OCI-LY1 (cell line): ENCODE data around the gene EIF2S3.

Source experiments
- H2AFZ ChIP-seq: fragments of 200-600 bp; sonication (generic), shearing (Covaris generic); 2 replicates; pipeline ENCODE4 v1.6.0; 2014; ENCODE audit warnings: antibody characterized with exemption, mild to moderate bottlenecking, low read length
- H3F3A ChIP-seq: fragments of 200-600 bp; sonication (generic), shearing (Covaris generic); 2 replicates; pipeline ENCODE4 v1.6.0; 2014; ENCODE audit warnings: mild to moderate bottlenecking, antibody characterized with exemption, low read length, moderate library complexity; ENCODE audit not compliant: insufficient read depth
- H3K27ac ChIP-seq: fragments of 200-600 bp; sonication (generic); 2 replicates; pipeline ENCODE4 v1.5.1; 2014; ENCODE audit warnings: low read length, mixed run types, mild to moderate bottlenecking, low read depth; ENCODE audit not compliant: poor library complexity, severe bottlenecking
- H3K27me3 ChIP-seq: fragments of 200-600 bp; sonication (generic); 2 replicates; pipeline ENCODE4 v1.6.0; 2014; ENCODE audit warnings: antibody characterized with exemption, mild to moderate bottlenecking, low read length, moderate library complexity; ENCODE audit not compliant: insufficient read depth
- H3K36me3 ChIP-seq: fragments of 200-600 bp; sonication (generic); 2 replicates; pipeline ENCODE4 v1.6.1; 2014; ENCODE audit warnings: mild to moderate bottlenecking, antibody characterized with exemption, low read length, moderate library complexity, mixed read lengths; ENCODE audit not compliant: insufficient read depth
- H3K4me1 ChIP-seq: fragments of 200-600 bp; sonication (generic); 2 replicates; pipeline ENCODE4 v1.5.1; 2014; ENCODE audit warnings: mild to moderate bottlenecking, low read length, moderate library complexity; ENCODE audit not compliant: insufficient read depth, severe bottlenecking
- H3K4me2 ChIP-seq: fragments of 200-600 bp; sonication (generic), shearing (Covaris generic); 2 replicates; pipeline ENCODE4 v1.6.1; 2014; ENCODE audit warnings: low read length
- H3K4me3 ChIP-seq: fragments of 200-600 bp; sonication (generic); 2 replicates; pipeline ENCODE4 v1.5.1; 2014; ENCODE audit warnings: low read length, low read depth, mild to moderate bottlenecking, mixed read lengths; ENCODE audit not compliant: poor library complexity, severe bottlenecking
- H3K79me2 ChIP-seq: fragments of 200-600 bp; shearing (Covaris generic); 2 replicates; pipeline ENCODE4 v1.6.1; 2016; ENCODE audit warnings: mixed run types, low read length, mixed read lengths; ENCODE audit not compliant: insufficient read depth
- H3K9ac ChIP-seq: fragments of 200-600 bp; sonication (generic), shearing (Covaris generic); 2 replicates; pipeline ENCODE4 v1.6.1; 2014; ENCODE audit warnings: mild to moderate bottlenecking, low read length, mixed read lengths
- H3K9me2 ChIP-seq: fragments of 200-600 bp; sonication (generic), shearing (Covaris generic); 2 replicates; pipeline ENCODE4 v1.6.1; 2014; ENCODE audit warnings: low read depth, mild to moderate bottlenecking, low read length, mixed read lengths
- H3K9me3 ChIP-seq: fragments of 200-600 bp; shearing (Covaris generic); 2 replicates; pipeline ENCODE4 v1.6.1; 2014; ENCODE audit warnings: low read length, mixed read lengths
- H4K20me1 ChIP-seq: fragments of 200-600 bp; sonication (generic), shearing (Covaris generic); 2 replicates; pipeline ENCODE4 v1.6.0; 2016; ENCODE audit warnings: mild to moderate bottlenecking, low read length; ENCODE audit not compliant: insufficient read depth
- CTCF ChIP-seq: fragments of 200-600 bp; sonication (generic), shearing (Covaris generic); IDR thresholded peaks from 2 replicates; pipeline ENCODE4 v1.5.1; 2017; ENCODE audit warnings: mild to moderate bottlenecking, antibody characterized with exemption, low read length, moderate library complexity, mixed read lengths
- EZH2 ChIP-seq: fragments of 200-600 bp; sonication (generic), shearing (Covaris generic); IDR thresholded peaks from 2 replicates; pipeline ENCODE4 v1.8.0; 2017; ENCODE audit warnings: borderline replicate concordance, mixed run types, mild to moderate bottlenecking, antibody characterized with exemption, low read length, moderate library complexity, mixed read lengths

Gene EIF2S3

GRCh38 chrX:24085101-24085500, 30.3 kb downstream of the EIF2S3 start:
- Histone ChIP-seq H3K79me2 (no peaks in the 10 kb centered on the region), H3K9me3 (no peaks in the 10 kb centered on the region), H3K4me1 (peaks cover 5% of the 10 kb centered on the region), H3F3A (no peaks in the 10 kb centered on the region), H4K20me1 (no peaks in the 10 kb centered on the region), H3K27me3 (no peaks in the 10 kb centered on the region), H3K4me3 (no peak overlapping the region), H3K4me2 (no peak overlapping the region), H3K9ac (no peak overlapping the region), H3K36me3 (no peaks in the 10 kb centered on the region), H3K27ac (no peak overlapping the region), H3K9me2 (no peaks in the 10 kb centered on the region), H2AFZ (no peak overlapping the region)
- no peak for TF ChIP-seq CTCF
- no peak for TF ChIP-seq EZH2

GRCh38 chrX:24090300-24091200, 35.8 kb downstream of the EIF2S3 start:
- Histone ChIP-seq H3K9me2 (no peaks in the 10 kb centered on the region), H3K4me1 (no peaks in the 10 kb centered on the region), H3K79me2 (no peaks in the 10 kb centered on the region), H3K27me3 (no peaks in the 10 kb centered on the region), H4K20me1 (no peaks in the 10 kb centered on the region), H2AFZ (no peak overlapping the region), H3K9ac (no peak overlapping the region), H3K27ac (no peak overlapping the region), H3K9me3 (no peaks in the 10 kb centered on the region), H3K36me3 (no peaks in the 10 kb centered on the region), H3K4me3 (no peak overlapping the region), H3K4me2 (no peak overlapping the region), H3F3A (no peaks in the 10 kb centered on the region)
- TF ChIP-seq CTCF = no peak
- no peak for TF ChIP-seq EZH2

- H3K4me1 ChIP-seq = no peaks in the 10 kb centered on the region
- no peak for TF ChIP-seq CTCF
- TF ChIP-seq EZH2 = no peak
- no peaks in the 10 kb centered on the region for H3K9me2 ChIP-seq
- no peaks in the 10 kb centered on the region for H4K20me1 ChIP-seq
- H3K4me2 ChIP-seq = no peak overlapping the region
- no peak overlapping the region for H3K9ac ChIP-seq
- no peak overlapping the region for H3K27ac ChIP-seq
- H3K4me3 ChIP-seq = no peak overlapping the region
- no peaks in the 10 kb centered on the region for H3K27me3 ChIP-seq
- no peak overlapping the region for H2AFZ ChIP-seq
- H3F3A ChIP-seq = no peaks in the 10 kb centered on the region
- no peaks in the 10 kb centered on the region for H3K36me3 ChIP-seq
- no peaks in the 10 kb centered on the region for H3K79me2 ChIP-seq
- H3K9me3 ChIP-seq = no peaks in the 10 kb centered on the region
Observed at GRCh38 chrX:24093746-24094145, 39.0 kb downstream of the EIF2S3 start.
